NCI-H146 treated with DMSO at 0.1 percent for 48 hours (cell line): ENCODE measurements around the gene ZEB2.

Experiments
- DNase-seq: peaks from one replicate; lab custom pipeline; 2025; ENCODE audit not compliant: unreplicated experiment; lab: John Stamatoyannopoulos, UW

The ZEB2 gene

GRCh38 chr2:144519934-144520731, at the start of gene ZEB2:
ZEB2 (minus strand) TSS chr2:144520119; CDS start chr2:144517350, 2,769 bp downstream.
- no peak for DNase-seq

- DNase-seq = no peak
These were observed 47.8 kb upstream of the ZEB2 start for GRCh38 chr2:144567745-144568144.

GRCh38 chr2:144566448-144566847, 46.5 kb upstream of the ZEB2 start:
- DNase-seq = no peak

GRCh38 chr2:144560251-144560650, 40.3 kb upstream of the ZEB2 start:
- DNase-seq = no peak

GRCh38 chr2:144559681-144560080, 39.8 kb upstream of the ZEB2 start:
- no peak for DNase-seq

GRCh38 chr2:144559242-144559641, 39.3 kb upstream of the ZEB2 start:
- DNase-seq = no peak

- DNase-seq = no peak
These were observed 34.7 kb upstream of the ZEB2 start for GRCh38 chr2:144554492-144555210.

GRCh38 chr2:144553379-144553778, 33.5 kb upstream of the ZEB2 start:
- no peak for DNase-seq

DNA sequence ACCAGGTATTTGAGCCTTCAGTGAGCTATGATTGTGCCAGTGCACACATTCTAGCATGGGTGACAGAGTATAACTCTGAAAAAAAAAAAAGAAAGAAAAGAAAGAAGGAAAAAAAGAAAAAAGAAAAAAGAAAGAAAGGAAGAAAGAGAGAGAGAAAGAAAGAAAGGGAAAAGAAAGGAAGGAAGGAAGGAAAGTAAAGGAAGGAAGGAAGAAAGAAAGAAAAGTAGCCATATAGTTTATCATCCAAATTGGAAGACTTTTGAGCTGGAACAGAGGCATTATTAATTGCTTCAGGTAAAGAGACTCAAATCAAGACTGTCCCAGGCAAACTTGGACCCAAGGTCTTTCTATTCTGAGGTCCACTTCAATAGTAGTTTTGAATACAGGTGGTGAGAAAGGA, 32.9 kb upstream of the ZEB2 start:
- no peak for DNase-seq

DNA sequence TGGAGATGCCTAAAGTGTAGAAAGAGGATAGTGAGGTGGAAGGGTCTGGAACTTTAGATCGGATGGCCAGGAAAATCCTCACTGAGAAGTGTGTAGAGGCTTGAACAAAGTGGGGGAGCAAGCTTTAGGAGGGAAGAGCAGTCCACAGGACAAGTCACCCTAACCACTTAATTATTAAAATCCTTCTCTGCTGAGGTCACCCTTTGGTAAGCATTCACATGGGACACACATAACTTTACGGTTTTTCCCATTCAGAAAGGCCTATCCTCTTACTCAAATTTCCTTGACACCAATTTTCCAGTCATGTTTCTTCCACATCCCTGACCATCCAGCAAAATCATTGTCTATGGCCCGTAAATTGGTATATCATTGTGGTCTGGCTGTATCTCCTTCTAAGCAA, 31.0 kb upstream of the ZEB2 start:
- DNase-seq = no peak

DNA sequence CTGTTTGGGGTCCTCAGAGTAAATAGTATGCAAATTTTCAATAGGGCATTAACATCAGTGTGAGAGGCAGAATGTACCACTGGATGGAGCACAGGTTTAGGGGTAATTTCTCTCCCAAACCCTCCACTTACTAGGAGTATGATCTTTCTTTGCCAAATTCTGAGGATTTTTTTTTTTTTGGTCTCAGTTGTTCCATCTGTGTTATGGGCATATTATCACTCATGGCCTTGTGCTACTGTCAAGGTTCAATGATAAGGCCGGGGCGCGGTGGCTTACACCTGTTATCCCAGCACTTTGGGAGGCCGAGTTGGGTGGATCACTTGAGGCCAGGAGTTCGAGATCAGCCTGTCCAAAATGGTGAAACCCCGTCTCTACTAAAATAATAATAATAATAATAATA, 30.2 kb upstream of the ZEB2 start:
- DNase-seq = no peak

DNA sequence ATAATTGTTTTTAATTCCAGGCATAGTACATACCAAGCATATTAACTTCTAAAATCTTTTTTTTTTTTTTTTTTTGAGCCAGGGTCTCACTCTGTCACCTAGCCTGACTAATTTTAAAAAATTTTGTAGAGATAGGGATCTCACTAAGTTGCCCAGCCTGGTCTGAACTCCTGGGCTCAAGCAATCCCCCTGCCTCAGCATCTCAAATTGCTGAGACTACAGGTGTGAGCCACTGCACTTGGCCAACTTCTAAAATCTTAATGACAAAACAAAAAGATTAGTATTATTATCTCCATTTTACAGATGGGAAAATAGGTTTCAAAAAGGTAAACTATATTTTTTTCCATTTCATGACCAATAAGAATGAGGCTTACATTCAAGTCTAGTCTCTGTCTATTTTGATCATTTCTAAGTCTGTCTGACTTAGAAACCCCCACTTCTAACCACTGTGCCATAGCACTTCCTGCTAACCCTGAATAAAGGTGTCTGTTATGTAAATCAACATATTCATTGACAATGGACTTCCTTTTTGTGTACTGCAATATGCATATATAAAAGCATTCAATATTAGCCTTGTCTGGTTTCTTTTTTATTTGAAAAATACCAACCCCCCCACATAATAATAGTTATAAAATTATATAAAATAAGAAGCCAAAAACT, 28.7 kb upstream of the ZEB2 start:
- DNase-seq = no peak

DNA sequence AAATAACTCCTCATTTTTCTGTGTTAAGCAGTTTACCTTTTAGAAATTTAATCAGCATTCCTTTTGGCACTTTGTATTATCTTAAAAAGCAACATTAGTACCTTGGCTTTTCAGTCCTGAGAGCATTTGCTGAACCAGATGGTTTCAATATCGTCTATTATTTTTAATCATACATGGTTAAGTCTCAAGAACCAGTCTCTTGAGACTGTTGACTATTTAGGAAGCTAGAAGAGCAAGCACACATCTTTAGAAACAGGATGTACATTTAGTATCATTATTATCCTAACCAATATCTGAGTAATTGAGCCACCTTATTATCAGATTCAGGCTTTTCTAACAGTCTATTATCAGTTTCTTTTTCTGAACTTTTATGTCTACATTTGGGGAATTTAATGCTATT, 28.2 kb upstream of the ZEB2 start:
- DNase-seq = no peak

DNA sequence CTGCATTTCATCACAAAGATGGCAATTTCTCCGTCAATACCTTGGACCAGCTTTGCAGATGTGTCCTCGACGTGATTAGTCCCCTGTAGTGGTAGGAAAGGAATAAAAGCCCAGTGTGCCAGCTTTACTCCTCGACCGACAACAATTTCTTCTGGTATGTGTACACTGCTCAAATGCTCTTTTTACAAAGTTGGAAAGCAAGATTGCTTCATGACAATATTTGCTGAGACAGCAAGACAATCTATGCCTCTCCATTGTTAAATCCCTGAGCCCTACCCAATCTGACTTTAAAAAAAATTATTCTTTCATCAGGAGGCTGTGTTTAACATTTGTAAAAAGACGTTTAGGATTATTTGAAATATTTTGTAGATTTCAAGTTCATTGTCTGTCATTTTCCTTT, 27.6 kb upstream of the ZEB2 start:
- DNase-seq = no peak

DNA sequence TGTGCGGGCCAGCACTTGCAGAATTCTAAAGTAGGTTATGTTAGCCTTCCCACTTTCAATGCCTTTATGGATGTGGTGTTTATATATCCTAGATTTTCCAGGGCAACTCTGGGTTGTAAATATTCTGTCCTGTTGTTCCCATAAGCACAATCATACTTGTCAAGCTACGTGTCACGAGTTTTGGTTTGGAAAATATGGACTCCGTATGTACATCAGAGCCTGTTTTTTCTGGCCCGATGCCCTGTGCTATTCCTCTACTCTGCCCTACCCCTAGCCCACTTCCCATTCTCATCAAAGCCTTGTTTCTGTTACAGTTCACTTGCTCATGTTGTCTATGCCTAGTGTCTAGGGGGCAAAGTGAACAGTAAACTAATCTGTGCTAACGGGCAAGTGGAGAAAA, 27.0 kb upstream of the ZEB2 start:
- no peak for DNase-seq

DNA sequence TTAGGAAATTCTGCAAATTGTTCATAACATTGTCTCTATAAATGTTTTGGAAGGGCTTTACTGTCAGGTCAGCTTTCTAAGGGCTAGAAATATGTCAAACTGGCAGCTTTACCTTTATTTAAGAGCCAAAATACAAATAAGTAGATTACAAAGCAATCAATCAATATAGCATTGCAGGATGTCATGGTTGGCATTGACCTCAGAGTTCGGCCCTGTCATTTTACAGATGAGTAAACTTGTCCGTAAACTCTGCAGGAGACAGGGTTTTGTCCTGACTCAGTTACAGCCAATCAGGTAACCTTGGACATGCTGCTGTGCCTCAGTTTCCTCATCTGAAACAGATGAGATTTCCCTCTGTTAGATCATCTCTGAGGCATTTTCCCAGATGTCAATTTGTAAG, 25.9 kb upstream of the ZEB2 start:
- DNase-seq = no peak

- DNase-seq = no peak
These were observed 24.1 kb upstream of the ZEB2 start for GRCh38 chr2:144544053-144544452.

DNA sequence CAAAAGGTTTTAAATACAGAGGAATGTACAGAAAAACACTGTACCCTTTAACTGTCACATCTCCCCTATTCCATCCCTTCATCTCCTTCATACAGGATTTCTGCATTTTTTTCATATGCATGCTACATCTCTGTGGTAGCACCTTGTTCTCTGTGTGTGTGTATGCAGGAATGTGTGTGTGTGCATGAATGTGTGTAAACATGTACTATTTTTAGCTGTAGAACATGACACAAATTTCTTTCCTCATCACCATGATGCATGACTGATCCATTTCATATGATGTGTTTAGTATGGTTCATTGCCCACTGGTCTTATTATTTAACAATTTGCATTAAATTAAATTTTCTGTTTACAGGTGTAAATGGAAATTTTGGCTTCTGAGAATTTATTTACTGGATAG, 21.5 kb upstream of the ZEB2 start:
- DNase-seq = no peak

DNA sequence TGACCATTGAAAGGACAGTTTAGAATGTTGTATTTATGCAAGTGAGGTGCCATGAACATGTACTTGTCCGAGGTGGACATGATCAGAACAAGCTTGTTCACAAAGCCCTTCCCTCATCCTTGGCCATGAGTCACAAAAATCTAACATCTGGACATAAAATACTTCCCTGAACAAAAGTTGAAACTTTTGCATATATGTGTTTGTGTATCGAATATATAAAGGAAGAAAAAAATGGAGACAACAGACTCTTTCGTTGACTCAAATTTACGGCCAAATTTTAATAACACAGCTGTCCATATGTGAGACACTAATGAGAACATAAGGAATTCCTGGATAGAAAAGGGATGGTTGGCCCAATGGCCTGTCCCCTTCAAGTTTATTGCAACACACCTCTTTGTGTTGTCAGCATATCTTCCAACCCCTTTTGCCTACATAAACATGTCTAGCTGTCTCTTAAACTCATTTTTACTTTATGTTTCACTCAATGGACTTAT, 19.4 kb upstream of the ZEB2 start:
- no peak for DNase-seq

DNA sequence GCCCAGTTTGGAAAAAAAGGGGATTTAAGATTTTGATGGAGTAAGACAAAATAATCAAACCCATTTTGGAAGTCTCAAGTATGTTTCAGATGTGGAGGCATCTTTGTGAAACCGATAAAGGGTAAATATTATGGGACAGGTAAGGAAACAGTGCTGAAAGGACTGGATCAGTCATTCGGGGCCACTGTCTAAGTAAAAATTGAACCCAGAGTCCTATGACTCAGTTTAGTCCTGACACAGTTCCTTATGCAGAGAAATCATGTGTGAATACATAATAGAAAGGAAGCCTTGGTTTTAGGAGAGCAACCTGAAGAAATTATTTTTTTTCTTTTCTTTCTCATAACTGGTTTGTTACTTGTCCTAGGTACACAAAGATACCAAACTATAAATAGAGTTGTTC, 15.4 kb upstream of the ZEB2 start:
- no peak for DNase-seq

DNA sequence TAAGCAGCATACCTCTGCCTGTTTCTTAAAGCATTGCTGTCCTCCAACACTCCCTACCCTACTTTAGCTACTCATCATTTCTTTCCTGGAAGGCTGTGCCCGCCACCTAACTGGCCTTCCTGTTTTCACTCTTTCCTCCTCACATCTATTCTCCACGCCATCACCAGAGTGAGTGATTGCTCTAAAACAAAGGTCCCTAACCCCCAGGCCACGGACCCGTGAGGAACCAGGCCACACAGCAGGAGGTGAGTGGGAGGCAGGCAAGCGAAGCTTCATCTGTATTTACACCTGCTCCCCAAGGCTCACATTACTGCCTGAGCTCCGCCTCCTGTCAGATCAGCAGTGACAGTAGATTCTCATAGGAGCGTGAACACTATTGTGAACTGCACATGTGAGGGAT, 13.3 kb upstream of the ZEB2 start:
- DNase-seq = no peak

DNA sequence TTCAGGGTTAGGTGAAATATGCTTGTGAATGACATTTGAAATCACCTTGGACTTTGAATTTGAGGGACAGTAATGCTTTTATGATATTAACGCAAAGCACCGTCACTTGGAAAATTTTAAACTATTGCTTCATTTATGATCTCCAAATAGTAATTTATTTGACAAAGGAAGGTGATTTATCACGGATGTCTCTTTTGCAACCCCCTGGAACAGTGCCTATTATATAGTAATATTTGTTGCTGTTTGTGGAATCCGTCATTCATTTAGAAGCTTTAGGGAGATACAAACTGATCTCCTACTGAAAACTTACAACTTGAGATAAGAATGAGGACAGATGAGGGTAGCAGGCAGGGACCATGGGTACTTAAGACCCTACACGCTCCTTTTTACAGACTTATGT, 10.7 kb upstream of the ZEB2 start:
- no peak for DNase-seq
